ENCODE data around the gene F2RL3. TPM values are rescaled to one million over a fixed set of nuclear protein-coding genes. Genes with fewer than 3 reads are reported as not detected.
"Not testable (repeated sequence)": the region's sequence is repeated elsewhere in the genome, so short reads cannot be mapped to it uniquely, and the experiment has no call there.

F2RL3 gene
- total RNA-seq, 1 donor from 2014 or later: not detected

- no peak for DNase-seq (ENCODE audit: extremely low spot score, unreplicated experiment)
- Mint-ChIP-seq H3K9me3 (peaks cover 6% of the 10 kb centered on the region), H3K4me1 (ENCODE audit: unreplicated experiment) (no peaks in the 10 kb centered on the region), H3K4me3 (no peak overlapping the region), H3K36me3 (peaks cover 10% of the 10 kb centered on the region), H3K27me3 (no peaks in the 10 kb centered on the region), H3K27ac (no peak overlapping the region)
- no peak for TF ChIP-seq CTCF (conservative IDR thresholded peaks at IDR 0.05)
These were observed 45.7 kb downstream of the F2RL3 start for GRCh38 chr19:16934489-16934888.

- Mint-ChIP-seq H3K27me3 (no peaks in the 10 kb centered on the region), H3K36me3 (peaks cover 11% of the 10 kb centered on the region), H3K27ac (no peak overlapping the region), H3K4me1 (ENCODE audit: unreplicated experiment) (no peaks in the 10 kb centered on the region), H3K4me3 (no peak overlapping the region), H3K9me3 (peaks cover 6% of the 10 kb centered on the region)
- DNase-seq (ENCODE audit: extremely low spot score, unreplicated experiment): no peak
- TF ChIP-seq CTCF (conservative IDR thresholded peaks at IDR 0.05): no peak
These were observed 48.1 kb downstream of the F2RL3 start for GRCh38 chr19:16936901-16937300.

- not testable (repeated sequence) for H3K9me3 Mint-ChIP-seq; H3K27ac Mint-ChIP-seq; DNase-seq (ENCODE audit: extremely low spot score, unreplicated experiment); H3K4me1 Mint-ChIP-seq (ENCODE audit: unreplicated experiment); H3K27me3 Mint-ChIP-seq; H3K4me3 Mint-ChIP-seq
- peaks cover 11% of the 10 kb centered on the region for H3K36me3 Mint-ChIP-seq
These were observed 49.0 kb downstream of the F2RL3 start for GRCh38 chr19:16937796-16938195.

- no peak for DNase-seq (ENCODE audit: extremely low spot score, unreplicated experiment)
- no peak overlapping the region for H3K27ac Mint-ChIP-seq
- H3K9me3 Mint-ChIP-seq: peaks cover 6% of the 10 kb centered on the region
- no peaks in the 10 kb centered on the region for H3K27me3 Mint-ChIP-seq
- peaks cover 11% of the 10 kb centered on the region for H3K36me3 Mint-ChIP-seq
- H3K4me3 Mint-ChIP-seq: no peak overlapping the region
- no peaks in the 10 kb centered on the region for H3K4me1 Mint-ChIP-seq (ENCODE audit: unreplicated experiment)
- no peak for TF ChIP-seq CTCF (conservative IDR thresholded peaks at IDR 0.05)
These were observed 49.4 kb downstream of the F2RL3 start for GRCh38 chr19:16938211-16938610.

- H3K36me3 Mint-ChIP-seq; H3K27me3 Mint-ChIP-seq; DNase-seq (ENCODE audit: extremely low spot score, unreplicated experiment); H3K27ac Mint-ChIP-seq; H3K9me3 Mint-ChIP-seq; H3K4me1 Mint-ChIP-seq (ENCODE audit: unreplicated experiment); H3K4me3 Mint-ChIP-seq: not testable (repeated sequence)
These were observed 51.3 kb downstream of the F2RL3 start for GRCh38 chr19:16940063-16940462.

- peak; percentile 29 for DNase-seq (ENCODE audit: extremely low spot score, unreplicated experiment)
- no peaks in the 10 kb centered on the region for H3K4me1 Mint-ChIP-seq (ENCODE audit: unreplicated experiment)
- H3K36me3 Mint-ChIP-seq: peaks cover 4% of the 10 kb centered on the region
- no peak overlapping the region for H3K4me3 Mint-ChIP-seq
- no peaks in the 10 kb centered on the region for H3K27me3 Mint-ChIP-seq
- no peak overlapping the region for H3K27ac Mint-ChIP-seq
- no peaks in the 10 kb centered on the region for H3K9me3 Mint-ChIP-seq
- no peak for TF ChIP-seq CTCF (conservative IDR thresholded peaks at IDR 0.05)
These were observed 51.8 kb downstream of the F2RL3 start for GRCh38 chr19:16940626-16941025.

Other genes starting within 250 kb of the F2RL3 start
- 63.6 and 72.1 TPM in 2 replicates for gene SMIM7, start 228.9 kb upstream of the F2RL3 start, total RNA-seq (ENCODE audit: low replicate concordance)
- gene TMEM38A, start 227.9 kb upstream of the F2RL3 start, total RNA-seq (ENCODE audit: low replicate concordance): 7.6 and 8.0 TPM in 2 replicates
- 0.05 TPM in 1 of 2 replicates, not detected in the other for gene NWD1, start 169.2 kb upstream of the F2RL3 start, total RNA-seq (ENCODE audit: low replicate concordance)
- gene SIN3B, start 59.6 kb upstream of the F2RL3 start, total RNA-seq (ENCODE audit: low replicate concordance): 58.9 and 71.2 TPM in 2 replicates
- 27.6 and 42.9 TPM in 2 replicates for gene CPAMD8, start 137.8 kb downstream of the F2RL3 start, total RNA-seq (ENCODE audit: low replicate concordance)
- 10.7 and 18.8 TPM in 2 replicates for gene HAUS8, start 186.5 kb downstream of the F2RL3 start, total RNA-seq (ENCODE audit: low replicate concordance)
- gene MYO9B, start 186.8 kb downstream of the F2RL3 start, total RNA-seq (ENCODE audit: low replicate concordance): 71.7 and 83.8 TPM in 2 replicates

All from type B pancreatic cell (in vitro differentiated cells).